ENCODE data around the gene STXBP2. TPM values are rescaled to one million over a fixed set of nuclear protein-coding genes. Genes with fewer than 3 reads are reported as not detected.

The STXBP2 gene
- total RNA-seq, 1 experiment from 2014 or later: 92.5 TPM

DNA sequence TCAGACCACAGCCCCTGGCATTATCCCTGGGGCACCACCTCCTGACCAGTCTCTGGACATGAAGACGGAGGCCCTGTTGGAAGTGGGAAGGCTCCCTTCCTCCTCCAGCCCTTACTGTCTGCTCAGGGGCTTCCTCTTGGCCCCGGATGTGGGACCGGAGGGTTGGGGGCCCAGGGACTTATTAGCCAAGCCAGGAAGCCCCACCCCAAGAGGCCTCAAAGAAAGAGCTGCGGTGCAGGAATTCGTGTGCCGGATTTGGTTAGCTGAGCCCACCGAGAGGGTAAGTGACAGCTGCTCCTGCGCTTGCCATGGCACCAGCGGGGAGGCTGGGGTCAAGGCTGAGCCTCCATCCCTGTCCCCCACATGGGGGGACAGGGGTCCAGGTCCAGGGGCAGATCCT, 31.9 kb downstream of the STXBP2 start, which contains the start of gene RETN:
Gene RETN (plus strand): TSS at position 208 of the 400 bp plus-strand sequence. CDS start 278 bp downstream, outside the sequence.
- Mint-ChIP-seq H3K36me3 (ENCODE audit: insufficient read depth in 1 of 3, low read depth in 3 of 3) (no peaks in the 10 kb centered on the region; a peak in 1 of 7 replicates), H3K9me3 (peaks cover 0 to 4% of the 10 kb centered on the region in 2 experiments; a peak in 2 of 5 replicates), H3K27ac (no peak within 1 kb of the TSS), H3K4me3 (peak within 1 kb of the TSS; percentile 77 to 93), H3K4me1 (peaks cover 0 to 12% of the 10 kb centered on the region in 2 experiments; a peak in 3 of 4 replicates), H3K27me3 (ENCODE audit: low read depth) (peaks cover 85% of the 10 kb centered on the region)
- Histone ChIP-seq H2BK5ac (ENCODE audit: insufficient read length, low read length) (no peak within 1 kb of the TSS), H3K18ac (ENCODE audit: insufficient read length, low read depth, low read length) (no peak within 1 kb of the TSS), H3K9ac (ENCODE audit: extremely low read depth, insufficient read length, low read length) (no peak within 1 kb of the TSS), H4K5ac (ENCODE audit: insufficient read length, low read depth, low read length) (no peak within 1 kb of the TSS), H4K91ac (ENCODE audit: insufficient read length, low read depth, low read length) (no peak within 1 kb of the TSS), H3K79me2 (ENCODE audit: insufficient read depth, low read length) (no peaks in the 10 kb centered on the region), H3T11ph (ENCODE audit: low read length) (no peak within 1 kb of the TSS), H2BK20ac (ENCODE audit: low read depth, low read length, poor library complexity, severe bottlenecking) (no peak within 1 kb of the TSS), H3K56ac (ENCODE audit: insufficient read length, low read depth, low read length) (no peak within 1 kb of the TSS), H2AFZ (ENCODE audit: low read length) (no peak within 1 kb of the TSS), H2AK5ac (ENCODE audit: insufficient read length, low read length) (no peak within 1 kb of the TSS), H3K23me2 (ENCODE audit: insufficient read length, low read depth, low read length, poor library complexity, severe bottlenecking) (peaks cover 6% of the 10 kb centered on the region), H3K4ac (ENCODE audit: low read depth, low read length) (no peak within 1 kb of the TSS), H3K4me1 (ENCODE audit: insufficient read depth, low read length) (no peaks in the 10 kb centered on the region), H3K27me3 (ENCODE audit: insufficient read depth, low read length) (peaks cover 2% of the 10 kb centered on the region; the same call in 1 of the 2 replicates), H3K4me2 (ENCODE audit: insufficient read depth, insufficient read length, low read length) (peak within 1 kb of the TSS; percentile 57), H3K23ac (ENCODE audit: insufficient read length, low read depth, low read length) (no peak within 1 kb of the TSS), H3K27ac (ENCODE audit: insufficient read length, low read depth, low read length) (no peak within 1 kb of the TSS), H3K14ac (ENCODE audit: insufficient read depth, low read length) (no peak within 1 kb of the TSS), H4K8ac (replicated peaks; ENCODE audit: insufficient read length, low read depth, low read length) (no peak within 1 kb of the TSS), H3K9me3 (ENCODE audit: control insufficient read depth, low read depth, low read length) (no peaks in the 10 kb centered on the region), H2BK15ac (ENCODE audit: low read depth, low read length) (no peak within 1 kb of the TSS), H2BK120ac (ENCODE audit: low read depth, low read length, poor library complexity, severe bottlenecking) (no peak within 1 kb of the TSS), H3K79me1 (ENCODE audit: insufficient read depth, low read depth, low read length, poor library complexity, severe bottlenecking) (no peaks in the 10 kb centered on the region), H4K20me1 (ENCODE audit: control insufficient read depth, insufficient read depth, insufficient read length) (no peaks in the 10 kb centered on the region), H2BK12ac (ENCODE audit: insufficient read length, low read depth, low read length) (no peak within 1 kb of the TSS)
- WGBS (ENCODE audit: extremely low coverage, insufficient read length, low lambda C conversion rate): no CpG with 5 or more reads among the region's 9 CpGs
- no peak for TF ChIP-seq CTCF (conservative IDR thresholded peaks at IDR 0.05)
- DNase-seq: no peak
